MM.1S (cell line): Measurements from ENCODE around the gene ACCSL.

Source experiments
- DNase-seq: peaks from one replicate; pipeline ENCODE4 v3.0.0-alpha.2; 2015
- H2AFZ ChIP-seq: fragments of 300-600 bp; sonication (generic); 2 replicates; pipeline ENCODE4 v1.6.0; 2016; ENCODE audit warnings: antibody characterized with exemption, low read length
- H3F3A ChIP-seq: fragments of 300-600 bp; sonication (generic); 2 replicates; pipeline ENCODE4 v1.6.1; 2016; ENCODE audit warnings: mild to moderate bottlenecking, antibody characterized with exemption, low read length, moderate library complexity, mixed read lengths; ENCODE audit not compliant: insufficient read depth
- H3K27ac ChIP-seq: fragments of 300-600 bp; sonication (generic); 2 replicates; pipeline ENCODE4 v1.5.1; 2016; ENCODE audit warnings: mild to moderate bottlenecking, low read length
- H3K27me3 ChIP-seq: fragments of 300-600 bp; sonication (generic); replicated peaks from 2 replicates; pipeline ENCODE4 v1.6.0; 2016; ENCODE audit warnings: low read length; ENCODE audit not compliant: insufficient read depth
- H3K36me3 ChIP-seq: fragments of 300-600 bp; sonication (generic); replicated peaks from 2 replicates; pipeline ENCODE4 v1.6.1; 2016; ENCODE audit warnings: mild to moderate bottlenecking, low read length, mixed read lengths; ENCODE audit not compliant: insufficient read depth
- H3K4me1 ChIP-seq: fragments of 300-600 bp; sonication (generic); 2 replicates; pipeline ENCODE4 v1.6.1; 2016; ENCODE audit warnings: low read length, mixed read lengths
- H3K4me2 ChIP-seq: fragments of 300-600 bp; sonication (generic); 2 replicates; pipeline ENCODE4 v1.6.0; 2016; ENCODE audit warnings: low read depth, low read length
- H3K4me3 ChIP-seq: fragments of 300-600 bp; sonication (generic); 2 replicates; pipeline ENCODE4 v1.5.1; 2016; ENCODE audit warnings: low read length, mixed read lengths
- H3K79me2 ChIP-seq: fragments of 300-600 bp; sonication (generic); 2 replicates; pipeline ENCODE4 v1.6.1; 2016; ENCODE audit warnings: mixed run types, low read length, mixed read lengths
- H3K9ac ChIP-seq: fragments of 300-600 bp; sonication (generic); 2 replicates; pipeline ENCODE4 v1.6.1; 2016; ENCODE audit warnings: low read length, mixed read lengths
- H3K9me2 ChIP-seq: fragments of 300-600 bp; sonication (generic); replicated peaks from 2 replicates; pipeline ENCODE4 v1.6.1; 2016; ENCODE audit warnings: mild to moderate bottlenecking, low read length, mixed read lengths; ENCODE audit not compliant: insufficient read depth
- H3K9me3 ChIP-seq: fragments of 300-600 bp; sonication (generic); replicated peaks from 2 replicates; pipeline ENCODE4 v1.6.1; 2016; ENCODE audit warnings: mild to moderate bottlenecking, low read length, mixed read lengths; ENCODE audit not compliant: insufficient read depth
- H4K20me1 ChIP-seq: fragments of 300-600 bp; sonication (generic); 2 replicates; pipeline ENCODE4 v1.6.1; 2016; ENCODE audit warnings: mild to moderate bottlenecking, low read length, moderate library complexity, mixed read lengths; ENCODE audit not compliant: insufficient read depth
- EZH2 ChIP-seq: fragments of 300-600 bp; sonication (generic); optimal IDR thresholded peaks from 2 replicates; pipeline ENCODE3; 2017; ENCODE audit warnings: low read depth, mild to moderate bottlenecking, antibody characterized with exemption, low read length, mixed read lengths
- EZH2phosphoT487 ChIP-seq: fragments of 300-600 bp; sonication (generic); IDR thresholded peaks from 2 replicates; pipeline ENCODE4 v1.6.1; 2018; ENCODE audit warnings: antibody characterized with exemption, low read length
- TF ChIP-seq, protein P1 (sequence below): fragments of 300-600 bp; sonication (generic); IDR thresholded peaks from 2 replicates; pipeline ENCODE4 v1.5.1; 2016; ENCODE audit warnings: antibody characterized with exemption, low read length, mixed read lengths

ACCSL gene

DNA sequence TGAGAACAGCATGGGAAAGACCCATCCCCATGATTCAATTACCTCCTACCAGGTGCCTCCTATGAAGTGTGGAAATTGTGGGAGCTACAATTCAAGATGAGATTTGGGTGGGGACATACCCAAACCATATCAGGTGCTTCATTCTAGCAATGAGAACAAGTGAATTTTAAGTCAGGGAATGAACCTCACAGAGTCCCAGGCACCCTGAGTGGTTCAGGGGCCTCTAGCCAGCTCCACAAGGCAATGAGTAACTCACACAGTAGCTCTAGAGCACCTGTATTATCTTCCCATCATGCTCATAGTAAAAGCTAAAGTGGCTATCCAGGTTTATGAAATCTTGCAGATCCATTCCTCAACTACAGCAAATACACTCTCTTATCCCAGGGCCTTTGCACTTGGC is 13.1 kb upstream of the ACCSL start:
- H3K4me2 ChIP-seq: no peak overlapping the region
- H4K20me1 ChIP-seq: no peaks in the 10 kb centered on the region
- no peaks in the 10 kb centered on the region for H3K4me1 ChIP-seq
- H3F3A ChIP-seq: no peaks in the 10 kb centered on the region
- H3K79me2 ChIP-seq: no peaks in the 10 kb centered on the region
- no peak overlapping the region for H3K9ac ChIP-seq
- no peak for DNase-seq
- H3K9me2 ChIP-seq: no peaks in the 10 kb centered on the region
- no peaks in the 10 kb centered on the region for H3K27me3 ChIP-seq
- no peaks in the 10 kb centered on the region for H3K9me3 ChIP-seq
- no peaks in the 10 kb centered on the region for H3K36me3 ChIP-seq
- H2AFZ ChIP-seq: no peak overlapping the region
- no peak overlapping the region for H3K4me3 ChIP-seq
- TF ChIP-seq, protein P1, sequence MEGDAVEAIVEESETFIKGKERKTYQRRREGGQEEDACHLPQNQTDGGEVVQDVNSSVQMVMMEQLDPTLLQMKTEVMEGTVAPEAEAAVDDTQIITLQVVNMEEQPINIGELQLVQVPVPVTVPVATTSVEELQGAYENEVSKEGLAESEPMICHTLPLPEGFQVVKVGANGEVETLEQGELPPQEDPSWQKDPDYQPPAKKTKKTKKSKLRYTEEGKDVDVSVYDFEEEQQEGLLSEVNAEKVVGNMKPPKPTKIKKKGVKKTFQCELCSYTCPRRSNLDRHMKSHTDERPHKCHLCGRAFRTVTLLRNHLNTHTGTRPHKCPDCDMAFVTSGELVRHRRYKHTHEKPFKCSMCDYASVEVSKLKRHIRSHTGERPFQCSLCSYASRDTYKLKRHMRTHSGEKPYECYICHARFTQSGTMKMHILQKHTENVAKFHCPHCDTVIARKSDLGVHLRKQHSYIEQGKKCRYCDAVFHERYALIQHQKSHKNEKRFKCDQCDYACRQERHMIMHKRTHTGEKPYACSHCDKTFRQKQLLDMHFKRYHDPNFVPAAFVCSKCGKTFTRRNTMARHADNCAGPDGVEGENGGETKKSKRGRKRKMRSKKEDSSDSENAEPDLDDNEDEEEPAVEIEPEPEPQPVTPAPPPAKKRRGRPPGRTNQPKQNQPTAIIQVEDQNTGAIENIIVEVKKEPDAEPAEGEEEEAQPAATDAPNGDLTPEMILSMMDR: no peak
- TF ChIP-seq EZH2 (no peak), EZH2phosphoT487 (no peak)
- no peak overlapping the region for H3K27ac ChIP-seq

DNA sequence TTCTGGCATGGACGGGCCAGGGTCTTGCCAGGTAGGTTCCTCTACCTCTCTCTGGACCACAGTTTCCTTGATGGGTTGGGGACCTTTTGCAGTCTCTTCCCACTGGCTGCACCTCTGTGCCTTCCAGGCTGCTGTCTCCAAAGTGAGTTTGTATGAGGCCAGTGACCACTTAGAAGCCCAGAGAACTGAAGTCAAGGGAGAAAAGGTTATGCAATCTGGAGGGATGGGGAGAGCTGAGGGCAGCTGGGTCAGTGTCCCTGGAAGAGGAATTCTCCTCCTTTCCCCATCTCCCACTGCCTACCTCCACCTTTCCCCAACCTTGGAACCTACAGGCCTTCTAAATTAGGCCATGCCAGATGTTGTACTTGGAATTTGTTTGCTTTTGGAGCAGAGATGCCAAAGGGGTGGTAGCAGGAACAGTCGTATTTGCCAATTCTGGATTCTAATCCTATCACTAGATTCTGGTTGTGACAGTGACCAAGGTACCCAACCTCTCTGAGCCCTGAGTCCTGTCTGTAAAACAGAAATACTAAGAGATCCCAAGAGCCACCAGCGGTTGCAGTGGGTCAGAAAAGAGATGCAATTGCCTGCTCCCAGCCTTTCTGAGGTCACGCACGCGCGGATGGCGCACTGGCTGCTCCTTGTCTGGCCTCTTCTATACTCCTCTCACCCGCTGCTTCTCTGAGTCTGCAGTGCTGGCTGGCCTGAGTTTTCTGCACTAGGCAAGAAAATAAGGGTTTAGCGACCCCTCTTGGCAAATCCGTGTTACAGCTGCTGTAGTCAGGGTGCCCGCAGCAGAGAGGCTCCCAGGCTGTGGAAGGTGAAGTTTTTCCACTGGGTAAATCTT is 10.7 kb upstream of the ACCSL start:
- H3K79me2 ChIP-seq: no peaks in the 10 kb centered on the region
- no peak overlapping the region for H3K4me3 ChIP-seq
- no peak overlapping the region for H3K27ac ChIP-seq
- no peaks in the 10 kb centered on the region for H3F3A ChIP-seq
- H3K9me3 ChIP-seq: no peaks in the 10 kb centered on the region
- no peaks in the 10 kb centered on the region for H4K20me1 ChIP-seq
- H3K9ac ChIP-seq: no peak overlapping the region
- peak; percentile 82 for DNase-seq
- TF ChIP-seq EZH2phosphoT487: no peak
- no peak for TF ChIP-seq EZH2
- TF ChIP-seq, protein P1: peak; percentile 83
- H3K27me3 ChIP-seq: no peaks in the 10 kb centered on the region
- H3K36me3 ChIP-seq: no peaks in the 10 kb centered on the region
- H2AFZ ChIP-seq: no peak overlapping the region
- no peak overlapping the region for H3K4me2 ChIP-seq
- no peaks in the 10 kb centered on the region for H3K9me2 ChIP-seq
- H3K4me1 ChIP-seq: no peaks in the 10 kb centered on the region

DNA sequence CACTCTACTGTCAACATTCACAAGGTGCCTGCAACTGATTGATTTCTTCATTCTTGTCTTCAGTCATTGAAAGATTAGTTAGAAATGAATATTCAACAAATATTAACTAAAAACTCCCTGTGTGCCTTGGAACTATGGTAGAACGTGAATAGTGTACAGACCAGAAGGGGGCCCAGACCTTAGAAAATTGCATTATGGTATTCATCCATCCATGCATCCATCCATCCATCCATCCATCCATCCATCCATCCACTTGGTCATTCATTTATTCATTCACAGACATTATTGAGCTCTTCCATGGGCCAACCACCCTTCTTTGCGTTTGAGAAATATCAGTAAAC is 10.2 kb upstream of the ACCSL start:
- Histone ChIP-seq H3F3A (no peaks in the 10 kb centered on the region), H2AFZ (no peak overlapping the region), H3K36me3 (no peaks in the 10 kb centered on the region), H4K20me1 (no peaks in the 10 kb centered on the region), H3K27me3 (no peaks in the 10 kb centered on the region), H3K9ac (no peak overlapping the region), H3K4me2 (no peak overlapping the region), H3K4me3 (no peak overlapping the region), H3K27ac (no peak overlapping the region), H3K4me1 (no peaks in the 10 kb centered on the region), H3K9me2 (no peaks in the 10 kb centered on the region), H3K9me3 (no peaks in the 10 kb centered on the region), H3K79me2 (no peaks in the 10 kb centered on the region)
- TF ChIP-seq, protein P1: no peak
- TF ChIP-seq EZH2 (no peak), EZH2phosphoT487 (no peak)
- no peak for DNase-seq
